ENCODE measurements around the gene CYYR1.

CYYR1 gene

GRCh38 chr21:26423511-26423910 is 149.6 kb downstream of the CYYR1 start:
- DNase-seq = no peak

GRCh38 chr21:26422706-26423105 is 150.4 kb downstream of the CYYR1 start:
- no peak for DNase-seq

GRCh38 chr21:26422138-26422537 is 150.9 kb downstream of the CYYR1 start:
- DNase-seq = no peak

- DNase-seq = no peak
Observed at GRCh38 chr21:26421724-26422123, 151.4 kb downstream of the CYYR1 start.

Measured in cortex of kidney (tissue), 1 donor.